ENCODE data around the gene NEK9. TPM values are rescaled to one million over a fixed set of nuclear protein-coding genes. Genes with fewer than 3 reads are reported as not detected.

Gene NEK9
- 42.9 and 62.6 TPM in 2 replicates for total RNA-seq

GRCh38 chr14:75126679-75127473 is at the start of gene NEK9:
NEK9 (minus strand) TSS chr14:75127048; CDS start chr14:75126921, 127 bp downstream.

GRCh38 chr14:75176142-75176820 is 49.4 kb upstream of the NEK9 start, which contains the start of gene TMED10:
TMED10 (minus strand) TSS chr14:75176612; CDS start chr14:75176579, 33 bp downstream.

DNA sequence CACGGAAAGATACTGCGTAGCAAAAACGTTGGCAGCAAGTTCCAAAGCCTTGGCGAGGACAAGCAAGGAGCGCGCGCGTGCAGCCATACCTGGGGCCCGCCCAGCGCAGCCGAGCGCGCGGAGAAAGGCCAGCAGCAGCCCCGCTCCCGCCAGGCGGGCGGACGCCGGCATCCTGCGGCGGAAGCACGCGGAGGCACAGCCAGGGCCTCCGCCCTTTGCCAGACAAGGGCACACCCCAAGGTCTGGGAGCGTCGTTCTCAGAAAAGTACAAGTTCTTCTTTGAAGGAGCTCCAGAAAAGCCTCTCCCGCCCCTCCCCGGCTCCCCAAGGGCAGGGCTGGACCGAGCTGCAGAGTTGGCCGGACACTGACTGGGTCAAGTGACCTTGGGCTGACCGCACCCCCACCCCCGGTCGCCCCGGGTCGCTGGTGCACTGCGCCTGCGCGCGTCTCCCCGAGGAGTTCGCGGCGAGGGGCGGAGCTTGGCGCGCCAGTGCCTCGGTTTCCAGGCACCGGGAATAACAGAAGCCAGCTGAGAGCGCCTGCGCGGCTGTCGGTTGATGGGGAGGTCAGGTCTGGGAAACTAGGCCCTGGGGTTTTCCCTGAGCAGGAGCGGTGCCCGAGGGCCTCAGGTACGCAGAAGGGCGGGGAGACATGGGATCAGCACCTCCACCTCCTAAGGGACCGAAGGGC is 57.6 kb downstream of the NEK9 start, which contains the start of gene ZC2HC1C:
Gene ZC2HC1C (plus strand): TSS at position 521 of the 690 bp plus-strand sequence. CDS start 933 bp downstream, outside the sequence.

GRCh38 chr14:75063491-75064204 is 63.2 kb downstream of the NEK9 start, which contains the start of gene ACYP1:
ACYP1 (minus strand) TSS chr14:75064024; CDS start chr14:75063553, 471 bp downstream.

DNA sequence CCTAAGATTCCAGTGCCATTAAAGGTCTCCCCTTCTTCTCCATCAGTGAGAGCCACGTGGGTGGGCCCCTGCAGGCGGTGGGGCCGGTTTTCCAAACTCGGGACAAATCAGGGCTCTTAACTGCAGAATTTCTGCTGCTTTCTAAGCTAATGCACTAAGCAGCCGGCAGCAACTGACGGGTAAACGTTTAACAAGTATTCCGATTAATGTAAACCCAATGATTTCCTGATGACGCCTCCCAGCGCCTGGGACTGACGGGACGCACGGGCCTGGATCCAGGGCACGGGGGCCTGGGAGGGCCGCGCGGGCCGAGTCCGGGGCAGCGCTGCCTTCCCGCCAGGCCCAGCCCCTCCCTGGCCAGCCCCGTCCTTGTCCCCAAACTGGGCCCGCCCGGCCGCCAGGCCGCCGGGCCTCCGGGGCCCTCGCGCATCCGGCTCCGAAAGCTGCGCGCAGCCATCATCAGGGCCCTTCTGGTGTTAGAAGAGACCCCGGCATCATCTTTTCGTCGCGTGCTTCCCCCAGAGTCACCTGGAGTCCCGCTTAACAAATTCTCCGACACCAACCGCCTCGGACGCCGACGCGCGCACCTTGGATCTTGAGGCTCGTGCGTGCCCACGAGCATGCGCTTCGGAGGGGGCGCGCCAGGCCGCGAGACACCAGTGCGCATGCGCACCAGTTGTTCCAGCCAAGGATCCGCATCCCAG is 75.8 kb downstream of the NEK9 start, which contains the start of gene MLH3:
Gene MLH3 (minus strand): TSS at position 616 of the 704 bp plus-strand sequence. CDS start 1,812 bp downstream, outside the sequence.

Other genes starting within 250 kb of the NEK9 start
- 48.5 and 80.7 TPM in 2 replicates for gene DLST, start 245.1 kb downstream of the NEK9 start, total RNA-seq
- 0.56 and 0.96 TPM in 2 replicates for gene RPS6KL1, start 203.8 kb downstream of the NEK9 start, total RNA-seq
- 14.0 and 17.8 TPM in 2 replicates for gene PGF, start 171.5 kb downstream of the NEK9 start, total RNA-seq
- 46.2 and 73.4 TPM in 2 replicates for gene EIF2B2, start 124.1 kb downstream of the NEK9 start, total RNA-seq
- gene MLH3, start 75.6 kb downstream of the NEK9 start, total RNA-seq = 25.9 and 39.2 TPM in 2 replicates
- 6.8 and 11.9 TPM in 2 replicates for gene ACYP1, start 63.0 kb downstream of the NEK9 start, total RNA-seq
- gene ZC2HC1C, start 57.4 kb downstream of the NEK9 start, total RNA-seq = 0.85 and 0.96 TPM in 2 replicates
- gene TMED10, start 49.6 kb upstream of the NEK9 start, total RNA-seq = 224 and 366 TPM in 2 replicates
- gene FOS, start 151.8 kb upstream of the NEK9 start, total RNA-seq = 14.8 and 32.1 TPM in 2 replicates

All from regular cardiac myocyte (primary cell).